ENCODE measurements around the gene TECPR1. TPM values are rescaled to one million over a fixed set of nuclear protein-coding genes. Genes with fewer than 3 reads are reported as not detected.

Gene TECPR1
- total RNA-seq, 1 donor from 2014 or later, result 44.0 TPM

GRCh38 chr7:98254951-98255610, 3.0 kb upstream of the TECPR1 start:
- no peak for DNase-seq (ENCODE audit: low read depth)
- Histone ChIP-seq H3K27me3 (ENCODE audit: control insufficient read depth, insufficient read depth, low read length) (no peaks in the 10 kb centered on the region), H3K4me3 (ENCODE audit: low read depth, low read length) (no peak overlapping the region), H3K36me3 (ENCODE audit: control insufficient read depth, insufficient read depth, low read length) (no peaks in the 10 kb centered on the region)
- TF ChIP-seq, protein P1, sequence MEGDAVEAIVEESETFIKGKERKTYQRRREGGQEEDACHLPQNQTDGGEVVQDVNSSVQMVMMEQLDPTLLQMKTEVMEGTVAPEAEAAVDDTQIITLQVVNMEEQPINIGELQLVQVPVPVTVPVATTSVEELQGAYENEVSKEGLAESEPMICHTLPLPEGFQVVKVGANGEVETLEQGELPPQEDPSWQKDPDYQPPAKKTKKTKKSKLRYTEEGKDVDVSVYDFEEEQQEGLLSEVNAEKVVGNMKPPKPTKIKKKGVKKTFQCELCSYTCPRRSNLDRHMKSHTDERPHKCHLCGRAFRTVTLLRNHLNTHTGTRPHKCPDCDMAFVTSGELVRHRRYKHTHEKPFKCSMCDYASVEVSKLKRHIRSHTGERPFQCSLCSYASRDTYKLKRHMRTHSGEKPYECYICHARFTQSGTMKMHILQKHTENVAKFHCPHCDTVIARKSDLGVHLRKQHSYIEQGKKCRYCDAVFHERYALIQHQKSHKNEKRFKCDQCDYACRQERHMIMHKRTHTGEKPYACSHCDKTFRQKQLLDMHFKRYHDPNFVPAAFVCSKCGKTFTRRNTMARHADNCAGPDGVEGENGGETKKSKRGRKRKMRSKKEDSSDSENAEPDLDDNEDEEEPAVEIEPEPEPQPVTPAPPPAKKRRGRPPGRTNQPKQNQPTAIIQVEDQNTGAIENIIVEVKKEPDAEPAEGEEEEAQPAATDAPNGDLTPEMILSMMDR (IDR thresholded peaks at IDR 0.05; ENCODE audit: insufficient read depth, low read length, poor library complexity, severe bottlenecking), result no peak

GRCh38 chr7:98254516-98254915, 2.5 kb upstream of the TECPR1 start:
- H3K4me3 ChIP-seq (ENCODE audit: low read depth, low read length), result no peak overlapping the region
- H3K27me3 ChIP-seq (ENCODE audit: control insufficient read depth, insufficient read depth, low read length), result no peaks in the 10 kb centered on the region
- no peak for DNase-seq (ENCODE audit: low read depth)
- TF ChIP-seq, protein P1 (IDR thresholded peaks at IDR 0.05; ENCODE audit: insufficient read depth, low read length, poor library complexity, severe bottlenecking), result no peak
- H3K36me3 ChIP-seq (ENCODE audit: control insufficient read depth, insufficient read depth, low read length), result no peaks in the 10 kb centered on the region

DNA sequence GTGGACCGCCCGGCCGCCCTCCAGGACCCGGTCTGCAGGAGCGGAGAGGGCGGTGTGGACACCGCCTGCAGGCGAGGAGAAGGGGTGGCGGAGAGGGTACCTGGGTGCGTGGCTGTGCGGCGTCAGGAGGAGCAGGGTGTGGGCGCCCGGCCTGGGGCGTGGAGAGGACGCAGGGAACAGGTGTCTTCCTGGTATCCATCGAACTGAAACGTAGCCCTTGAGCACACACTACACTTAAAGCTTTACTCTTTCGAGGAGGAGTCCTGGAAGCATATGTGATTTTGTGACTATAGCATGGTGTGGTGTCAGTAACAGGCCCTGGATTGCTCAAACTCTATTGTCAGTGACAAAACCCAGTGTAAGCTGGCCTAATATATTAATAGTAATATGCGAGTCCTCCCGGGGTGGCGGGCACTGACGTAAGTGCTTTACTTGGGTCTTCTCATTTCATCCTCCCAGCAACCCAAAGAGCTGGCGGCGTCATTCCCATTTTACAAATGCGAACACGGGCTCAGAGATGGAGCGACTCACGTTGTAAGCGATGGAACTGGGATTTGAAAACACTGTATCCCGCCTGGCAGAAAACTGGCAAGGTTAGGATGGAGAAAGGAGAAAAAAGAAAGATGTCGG, 508 bp upstream of the TECPR1 start:
- DNase-seq (ENCODE audit: low read depth), result no peak
- H3K4me3 ChIP-seq (ENCODE audit: low read depth, low read length), result peak overlapping the region; percentile 98
- H3K36me3 ChIP-seq (ENCODE audit: control insufficient read depth, insufficient read depth, low read length), result no peaks in the 10 kb centered on the region
- TF ChIP-seq, protein P1 (IDR thresholded peaks at IDR 0.05; ENCODE audit: insufficient read depth, low read length, poor library complexity, severe bottlenecking), result no peak
- H3K27me3 ChIP-seq (ENCODE audit: control insufficient read depth, insufficient read depth, low read length), result no peaks in the 10 kb centered on the region

- DNase-seq (ENCODE audit: low read depth), result no peak
- TF ChIP-seq, protein P1 (IDR thresholded peaks at IDR 0.05; ENCODE audit: insufficient read depth, low read length, poor library complexity, severe bottlenecking), result no peak
These were observed 816 bp downstream of the TECPR1 start for GRCh38 chr7:98251231-98251600.

GRCh38 chr7:98250789-98251188, 1.2 kb downstream of the TECPR1 start:
- no peaks in the 10 kb centered on the region for H3K27me3 ChIP-seq (ENCODE audit: control insufficient read depth, insufficient read depth, low read length)
- TF ChIP-seq, protein P1 (IDR thresholded peaks at IDR 0.05; ENCODE audit: insufficient read depth, low read length, poor library complexity, severe bottlenecking), result no peak
- no peaks in the 10 kb centered on the region for H3K36me3 ChIP-seq (ENCODE audit: control insufficient read depth, insufficient read depth, low read length)
- DNase-seq (ENCODE audit: low read depth), result no peak
- H3K4me3 ChIP-seq (ENCODE audit: low read depth, low read length), result no peak overlapping the region

More at GRCh38 chr7:98251231-98251600, 816 bp downstream of the TECPR1 start:
- Histone ChIP-seq H3K4me3 (ENCODE audit: low read depth, low read length) (peak overlapping the region; percentile 98), H3K36me3 (ENCODE audit: control insufficient read depth, insufficient read depth, low read length) (no peaks in the 10 kb centered on the region), H3K27me3 (ENCODE audit: control insufficient read depth, insufficient read depth, low read length) (no peaks in the 10 kb centered on the region)
